Measurements from ENCODE around the gene SEMA3A.

Gene SEMA3A

GRCh38 chr7:83985821-83986220 is 208.8 kb downstream of the SEMA3A start:
- H3K4me3 ChIP-seq (ENCODE audit: low read length) = no peak overlapping the region
- DNase-seq (ENCODE audit: low read depth) = no peak
- no peak for TF ChIP-seq CTCF (conservative IDR thresholded peaks at IDR 0.05; ENCODE audit: low read length)

GRCh38 chr7:83984591-83984990 is 210.0 kb downstream of the SEMA3A start:
- no peak for TF ChIP-seq CTCF (conservative IDR thresholded peaks at IDR 0.05; ENCODE audit: low read length)
- no peak for DNase-seq (ENCODE audit: low read depth)

GRCh38 chr7:83984076-83984475 is 210.5 kb downstream of the SEMA3A start:
- DNase-seq (ENCODE audit: low read depth) = no peak
- H3K4me3 ChIP-seq (ENCODE audit: low read length) = no peak overlapping the region
- no peak for TF ChIP-seq CTCF (conservative IDR thresholded peaks at IDR 0.05; ENCODE audit: low read length)

More at GRCh38 chr7:83984591-83984990, 210.0 kb downstream of the SEMA3A start:
- H3K4me3 ChIP-seq (ENCODE audit: low read length) = no peak overlapping the region

GRCh38 chr7:83983606-83984005 is 211.0 kb downstream of the SEMA3A start:
- DNase-seq (ENCODE audit: low read depth) = no peak
- no peak overlapping the region for H3K4me3 ChIP-seq (ENCODE audit: low read length)
- no peak for TF ChIP-seq CTCF (conservative IDR thresholded peaks at IDR 0.05; ENCODE audit: low read length)

GRCh38 chr7:83976302-83976701 is 218.3 kb downstream of the SEMA3A start:
- peak; percentile 45 for DNase-seq (ENCODE audit: low read depth)
- H3K4me3 ChIP-seq (ENCODE audit: low read length) = no peak overlapping the region
- TF ChIP-seq CTCF (conservative IDR thresholded peaks at IDR 0.05; ENCODE audit: low read length) = peak; percentile 70

GRCh38 chr7:83970081-83970480 is 224.5 kb downstream of the SEMA3A start:
- no peak for TF ChIP-seq CTCF (conservative IDR thresholded peaks at IDR 0.05; ENCODE audit: low read length)
- H3K4me3 ChIP-seq (ENCODE audit: low read length) = no peak overlapping the region
- DNase-seq (ENCODE audit: low read depth) = no peak

- TF ChIP-seq CTCF (conservative IDR thresholded peaks at IDR 0.05; ENCODE audit: low read length) = no peak
- H3K4me3 ChIP-seq (ENCODE audit: low read length) = no peak overlapping the region
Measured at GRCh38 chr7:83964318-83964717, 230.3 kb downstream of the SEMA3A start.

More at GRCh38 chr7:83964318-83964717, 230.3 kb downstream of the SEMA3A start:
- no peak for DNase-seq (ENCODE audit: low read depth)
